ENCODE data around the gene ARL4A.

Gene ARL4A

DNA sequence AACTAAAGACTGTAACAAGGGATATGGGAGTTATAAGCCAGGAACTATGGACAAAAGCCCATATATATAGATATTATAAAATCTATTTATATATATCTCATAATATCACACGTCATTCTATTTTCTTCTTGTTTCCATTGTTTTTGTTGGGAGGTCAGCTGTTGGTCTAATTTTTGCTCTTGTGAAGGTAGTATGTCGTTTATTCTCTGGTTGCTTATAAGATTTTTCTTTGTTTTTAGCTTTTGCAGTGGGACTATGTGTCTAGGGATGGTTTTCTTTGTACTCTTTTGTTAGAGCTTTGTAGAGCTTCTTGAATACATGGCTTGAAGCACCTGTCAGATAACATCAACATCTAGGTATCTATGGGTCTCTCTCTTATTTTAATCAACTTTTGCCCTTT, 14.0 kb downstream of the ARL4A start:
- no peak for DNase-seq (ENCODE audit: low read depth in 3 of 3)

DNA sequence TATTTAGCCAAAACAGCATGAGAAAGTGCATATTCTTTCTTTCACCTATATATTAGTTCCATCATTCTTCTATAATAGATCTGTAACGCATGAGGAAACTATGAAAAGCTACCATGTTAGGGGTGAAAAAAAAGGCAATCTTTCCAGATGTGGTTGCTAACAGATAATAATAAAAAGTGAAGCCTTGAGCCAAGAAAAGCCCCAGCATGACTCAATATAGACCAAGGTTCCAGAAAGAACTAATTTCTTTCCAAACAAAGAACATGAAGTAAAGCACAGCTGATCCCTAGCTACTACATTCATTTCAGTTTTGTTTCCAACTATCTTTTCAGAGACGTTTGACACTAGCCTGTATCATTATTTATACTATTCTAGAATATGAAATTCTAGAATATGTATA, 16.4 kb downstream of the ARL4A start:
- DNase-seq (ENCODE audit: low read depth in 3 of 3): no peak

DNA sequence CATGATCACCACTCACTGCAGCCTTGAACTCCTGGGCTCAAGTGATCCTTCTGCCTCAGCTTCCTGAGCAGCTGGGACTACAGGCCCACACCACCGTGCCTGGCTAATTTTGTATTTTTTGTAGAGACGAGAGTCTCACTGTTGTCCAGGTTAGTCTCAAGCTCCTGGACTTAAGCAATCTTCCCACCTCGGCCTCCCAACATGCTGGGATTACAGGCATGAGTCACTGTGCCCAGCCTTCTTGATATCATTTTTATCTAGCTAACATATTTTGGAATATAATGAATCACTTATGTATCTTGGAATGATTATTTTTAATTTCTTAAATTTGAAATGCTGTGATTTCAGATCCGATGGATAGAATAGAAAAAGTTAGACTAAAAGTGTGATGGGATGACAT, 18.4 kb downstream of the ARL4A start:
- DNase-seq (ENCODE audit: low read depth in 3 of 3): no peak

DNA sequence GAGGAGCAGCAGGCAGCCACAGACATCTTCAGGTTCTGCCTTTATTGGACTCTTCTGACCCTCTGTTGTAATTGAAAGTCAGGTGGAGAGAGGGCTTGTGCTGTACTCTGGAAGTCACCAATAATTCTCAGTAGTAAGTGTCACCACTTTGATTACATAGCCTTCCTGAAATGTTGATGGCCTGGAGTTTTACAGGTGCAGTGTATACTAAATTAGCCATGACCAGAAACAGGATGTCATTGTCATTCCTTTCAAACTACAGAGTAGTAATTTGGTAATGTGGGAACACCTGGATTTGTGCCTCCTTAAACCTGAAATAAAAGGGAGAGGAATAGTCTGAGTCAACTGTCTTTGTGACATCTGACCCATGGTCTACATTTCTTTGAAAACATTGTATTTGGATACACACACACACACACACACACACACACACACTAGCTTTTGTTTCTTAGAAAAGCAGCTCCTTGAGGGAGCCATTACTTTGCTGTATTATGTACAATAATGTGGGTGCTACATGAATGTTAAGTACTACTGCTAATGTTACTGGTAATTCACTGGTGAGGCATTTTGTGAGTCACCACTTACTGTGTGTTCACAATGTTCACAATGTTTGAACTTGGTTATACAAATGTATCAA, 19.6 kb downstream of the ARL4A start:
- no peak for DNase-seq (ENCODE audit: low read depth in 3 of 3)

DNA sequence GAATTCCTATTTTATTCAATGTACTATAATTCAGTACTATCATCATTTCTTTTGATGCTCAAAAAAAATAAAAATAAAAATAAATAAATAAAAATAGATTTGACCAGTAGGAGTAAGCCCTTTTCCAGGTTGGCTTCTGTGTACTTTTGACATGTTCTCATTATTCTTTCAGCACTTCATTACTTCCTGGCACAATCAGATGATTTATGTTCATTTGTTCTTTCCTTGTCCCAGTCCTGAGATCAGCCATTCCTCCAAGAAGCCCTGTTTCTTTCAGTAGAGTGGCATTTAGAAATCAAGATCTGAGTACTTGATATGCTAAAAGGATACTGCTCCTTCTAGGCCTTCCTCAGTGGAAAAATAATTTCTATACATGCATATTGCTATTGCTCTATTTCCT, 20.9 kb downstream of the ARL4A start:
- no peak for DNase-seq (ENCODE audit: low read depth in 3 of 3)

DNA sequence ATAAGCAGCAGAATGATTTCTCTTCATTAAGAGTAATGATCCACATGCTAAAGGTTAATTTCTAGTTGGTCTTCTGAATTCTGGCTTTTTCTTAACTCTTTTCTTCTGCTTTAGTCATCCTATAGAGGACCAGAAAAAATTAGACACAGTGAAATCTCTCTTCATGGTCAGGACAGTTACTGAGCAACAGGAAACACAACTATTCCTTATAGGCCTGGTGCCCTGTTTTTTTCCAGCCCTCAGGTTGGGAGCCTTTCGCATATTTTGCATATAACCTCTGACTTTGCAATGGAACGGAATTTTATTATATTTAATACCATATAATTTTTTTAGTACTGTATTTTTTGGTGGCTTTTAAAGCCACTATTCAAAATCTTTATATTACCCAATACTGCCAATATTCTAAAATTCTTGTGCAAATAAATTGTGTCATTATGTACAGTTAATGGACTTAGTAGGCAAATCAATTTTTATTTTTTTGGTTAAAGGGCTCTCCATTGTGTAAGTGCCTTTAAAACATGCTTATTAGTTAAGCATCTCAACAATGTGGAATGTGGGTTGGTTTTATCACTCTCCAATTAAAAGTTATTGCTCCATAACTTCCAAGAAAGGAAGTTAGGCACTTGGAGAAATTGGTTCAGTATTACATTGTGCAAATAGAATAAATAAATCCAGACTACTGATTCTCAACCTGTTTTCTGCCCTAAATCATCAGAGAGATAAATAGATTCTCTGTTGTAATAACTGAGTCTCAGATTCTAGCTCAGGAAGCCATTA, 22.5 kb downstream of the ARL4A start:
- no peak for DNase-seq (ENCODE audit: low read depth in 3 of 3)

DNA sequence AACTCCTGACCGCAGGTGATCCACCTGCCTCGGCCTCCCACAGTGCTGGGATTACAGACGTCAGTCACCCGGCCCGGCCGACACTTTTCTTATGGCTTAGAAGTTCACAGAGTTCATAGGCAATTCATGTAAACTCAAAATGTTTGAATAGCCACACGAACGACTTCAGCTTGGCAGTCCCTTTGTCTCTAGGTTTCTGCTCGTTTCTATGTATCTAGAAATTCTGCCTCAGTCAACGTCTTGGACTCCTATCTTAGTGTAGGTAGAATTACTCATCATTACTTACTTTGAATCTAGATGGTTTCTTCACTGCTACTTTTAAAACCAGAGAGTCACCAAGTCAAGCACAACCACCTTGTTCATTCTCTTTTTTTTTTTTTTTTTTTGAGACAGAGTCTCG, 23.7 kb downstream of the ARL4A start:
- DNase-seq (ENCODE audit: low read depth in 3 of 3): no peak

DNA sequence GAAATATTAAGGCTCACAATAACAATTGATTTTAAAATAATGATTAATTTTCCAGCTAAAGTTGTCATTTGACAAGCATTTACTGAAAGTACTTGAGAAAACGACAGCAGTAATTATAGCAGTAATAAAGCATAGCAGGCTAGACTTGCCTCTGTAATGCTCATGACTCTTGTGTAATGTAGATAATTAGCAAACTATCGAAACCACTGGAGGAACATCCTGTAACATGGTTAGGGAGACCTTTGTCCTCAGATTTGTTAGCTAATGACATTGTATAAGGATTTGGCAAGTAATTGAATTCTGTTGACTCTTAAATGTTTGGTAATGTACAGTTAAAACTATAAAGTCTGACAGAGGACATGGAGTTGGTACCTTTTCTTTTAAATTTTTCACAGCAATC, 24.8 kb downstream of the ARL4A start:
- DNase-seq (ENCODE audit: low read depth in 3 of 3): no peak

DNA sequence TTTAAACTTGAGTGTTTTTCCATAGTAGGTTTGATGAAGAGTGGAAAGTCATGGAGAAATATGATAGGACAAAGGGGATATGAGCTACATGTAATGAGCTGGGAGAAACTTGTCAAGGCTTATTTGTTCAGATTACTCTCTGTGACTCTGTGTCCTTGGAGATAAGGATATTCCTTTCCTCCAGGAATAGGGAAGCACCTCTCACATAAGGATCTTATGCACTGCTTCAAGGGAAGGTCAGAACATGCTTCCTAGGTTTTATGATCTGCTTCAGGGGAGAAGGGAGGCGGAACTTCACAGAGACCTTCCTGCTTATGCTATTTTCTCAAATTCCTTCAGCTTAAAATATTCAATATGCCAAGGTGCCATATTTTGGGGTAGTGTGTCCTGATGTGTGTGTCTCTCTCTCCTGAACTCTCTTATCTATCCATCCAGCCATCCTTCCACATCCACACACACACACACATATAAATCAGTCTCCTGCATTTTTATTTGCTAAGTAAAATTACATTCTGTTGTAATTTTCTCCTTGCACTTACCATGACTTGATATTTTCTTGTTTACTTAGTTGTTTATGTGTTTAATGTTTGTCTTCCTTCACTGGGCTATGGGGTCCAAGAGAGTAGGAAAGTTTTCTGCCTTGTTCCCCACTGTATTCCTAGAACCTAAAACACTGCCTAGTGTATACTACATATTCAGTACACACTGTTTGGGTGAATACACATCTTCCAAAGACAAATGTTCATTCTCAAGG, 26.4 kb downstream of the ARL4A start:
- no peak for DNase-seq (ENCODE audit: low read depth in 3 of 3)

DNA sequence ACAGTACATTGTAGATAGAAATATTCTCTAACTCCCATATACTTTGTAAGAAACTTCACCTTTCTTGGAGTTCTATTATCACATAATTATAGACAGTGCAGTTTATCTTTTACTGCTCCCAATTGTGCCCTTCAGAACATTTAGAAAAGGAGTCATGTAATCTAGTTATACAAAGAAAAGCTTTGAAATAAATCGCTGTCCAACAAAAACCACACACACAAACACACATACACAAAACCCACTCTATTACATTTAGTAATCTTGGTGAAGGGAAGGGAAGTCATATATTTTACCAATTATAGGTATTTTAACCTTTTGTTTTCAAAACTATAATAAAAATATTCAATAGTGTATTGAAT, 26.9 kb downstream of the ARL4A start:
- no peak for DNase-seq (ENCODE audit: low read depth in 3 of 3)

DNA sequence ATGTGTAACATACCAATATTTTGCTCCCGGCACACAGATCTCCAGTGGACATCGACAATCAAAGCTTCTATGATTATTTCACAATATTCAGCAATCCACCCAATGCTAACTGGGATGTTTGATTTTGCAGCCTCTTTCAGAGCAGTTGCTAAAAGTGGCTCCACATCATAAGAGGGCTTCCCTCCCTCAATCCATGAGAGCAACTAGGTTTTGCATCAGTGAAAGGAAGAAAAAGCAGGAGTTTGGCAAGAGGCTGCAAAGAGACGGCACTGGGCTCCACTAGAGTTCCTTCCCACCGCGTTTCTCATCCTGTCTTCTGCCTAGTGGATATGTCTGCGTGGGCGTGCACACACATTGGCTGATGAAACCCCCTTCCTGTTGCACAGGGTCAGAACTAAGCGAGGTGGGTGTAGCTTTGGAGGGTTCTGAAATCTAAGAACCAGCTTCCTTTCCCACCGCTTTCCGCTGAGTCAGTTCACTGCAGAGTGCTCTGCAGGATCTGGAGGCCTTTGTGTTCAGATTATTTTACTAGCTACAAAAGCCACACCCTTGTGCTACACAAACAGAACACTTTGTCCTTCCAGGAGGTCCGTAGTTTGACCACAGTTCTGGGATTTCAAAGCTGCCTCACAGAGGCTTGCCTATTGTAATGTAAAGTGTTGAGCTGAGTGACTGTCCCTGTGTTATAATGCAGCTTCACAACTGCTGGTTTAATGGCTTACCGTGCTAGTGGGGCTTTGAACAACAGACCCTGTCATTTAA, 28.1 kb downstream of the ARL4A start:
- DNase-seq (ENCODE audit: low read depth in 3 of 3): peak in 2 of 3 donors; percentile 3 to 4

DNA sequence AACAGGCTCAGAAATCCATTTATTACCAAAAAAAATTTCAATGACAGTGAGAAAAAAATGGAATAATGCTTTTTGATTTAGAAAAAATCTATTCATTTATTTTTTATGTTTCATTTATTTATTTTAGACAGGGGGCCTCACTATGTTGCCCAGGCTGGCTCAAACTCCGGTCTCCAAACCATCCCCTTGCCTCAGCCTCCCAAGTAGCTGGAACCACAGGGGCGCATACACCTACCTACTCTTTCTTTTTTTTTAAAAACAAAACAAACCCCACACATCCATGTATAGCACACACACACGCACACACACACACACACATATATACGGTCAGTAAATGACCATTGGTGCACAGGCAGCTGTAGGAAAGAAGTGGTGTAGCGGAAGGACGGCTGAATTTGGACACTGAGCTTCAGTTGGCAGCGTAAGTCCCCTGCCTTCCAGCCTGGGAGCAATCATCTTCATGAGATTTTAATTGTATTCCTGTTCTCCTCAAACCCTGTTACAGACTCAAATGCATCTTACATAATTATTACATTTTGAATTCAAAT, 28.8 kb downstream of the ARL4A start:
- no peak for DNase-seq (ENCODE audit: low read depth in 3 of 3)

DNA sequence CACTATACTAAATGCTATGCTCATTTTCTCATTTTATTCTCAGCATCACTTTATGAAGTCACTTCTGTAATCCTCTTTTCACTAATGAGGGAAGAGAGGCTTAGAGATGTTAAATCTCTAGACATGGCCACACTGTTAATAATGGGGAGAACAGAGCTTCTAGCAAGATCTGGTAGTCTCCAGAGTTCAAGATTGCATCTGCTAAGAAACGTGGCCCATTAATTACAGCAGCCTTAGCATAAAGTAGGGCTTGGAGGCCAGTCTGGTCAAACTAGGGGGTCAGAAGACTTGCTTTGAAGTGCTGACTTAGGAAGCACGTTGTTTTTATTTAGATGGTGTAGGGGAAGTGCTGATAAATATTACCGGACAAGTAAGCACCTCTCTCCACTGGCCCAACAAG, 29.3 kb downstream of the ARL4A start:
- DNase-seq (ENCODE audit: low read depth in 3 of 3): no peak

DNA sequence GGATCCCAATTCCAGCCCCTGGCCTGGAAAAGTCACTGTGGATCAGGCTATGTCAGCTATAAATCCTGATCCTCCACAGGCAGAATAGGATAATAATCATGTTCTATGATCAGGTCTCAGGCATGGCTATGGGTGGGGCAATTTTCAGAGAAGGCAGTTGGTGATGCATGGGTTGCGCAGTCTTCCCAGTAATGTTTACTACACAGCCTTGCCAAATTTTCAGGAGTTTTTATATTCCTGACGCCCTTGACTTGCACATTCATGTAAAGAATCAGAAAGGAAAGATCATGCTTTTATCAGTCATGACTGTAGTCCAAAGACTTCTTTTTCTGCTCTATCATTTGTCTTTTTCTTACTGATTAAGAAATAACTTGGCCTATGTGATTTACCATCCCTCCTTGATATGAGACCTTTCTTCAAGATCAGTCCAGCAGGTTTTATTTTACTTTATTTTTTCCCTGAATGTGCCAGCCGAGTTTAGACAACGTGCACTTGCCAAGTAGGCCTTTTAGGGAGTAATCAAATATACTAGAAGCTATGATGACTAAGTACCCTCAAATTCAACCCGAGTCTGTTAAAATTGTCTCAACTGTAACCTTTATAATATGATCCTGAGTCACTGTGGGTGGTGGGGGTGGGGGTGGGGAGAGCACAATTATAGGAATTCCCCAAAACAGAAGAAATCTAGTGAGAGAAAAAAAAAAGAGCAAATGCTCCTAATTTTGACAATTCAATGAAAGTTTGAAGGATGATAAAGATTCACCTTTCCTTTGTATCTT, 31.9 kb downstream of the ARL4A start:
- DNase-seq (ENCODE audit: low read depth in 3 of 3): no peak

DNA sequence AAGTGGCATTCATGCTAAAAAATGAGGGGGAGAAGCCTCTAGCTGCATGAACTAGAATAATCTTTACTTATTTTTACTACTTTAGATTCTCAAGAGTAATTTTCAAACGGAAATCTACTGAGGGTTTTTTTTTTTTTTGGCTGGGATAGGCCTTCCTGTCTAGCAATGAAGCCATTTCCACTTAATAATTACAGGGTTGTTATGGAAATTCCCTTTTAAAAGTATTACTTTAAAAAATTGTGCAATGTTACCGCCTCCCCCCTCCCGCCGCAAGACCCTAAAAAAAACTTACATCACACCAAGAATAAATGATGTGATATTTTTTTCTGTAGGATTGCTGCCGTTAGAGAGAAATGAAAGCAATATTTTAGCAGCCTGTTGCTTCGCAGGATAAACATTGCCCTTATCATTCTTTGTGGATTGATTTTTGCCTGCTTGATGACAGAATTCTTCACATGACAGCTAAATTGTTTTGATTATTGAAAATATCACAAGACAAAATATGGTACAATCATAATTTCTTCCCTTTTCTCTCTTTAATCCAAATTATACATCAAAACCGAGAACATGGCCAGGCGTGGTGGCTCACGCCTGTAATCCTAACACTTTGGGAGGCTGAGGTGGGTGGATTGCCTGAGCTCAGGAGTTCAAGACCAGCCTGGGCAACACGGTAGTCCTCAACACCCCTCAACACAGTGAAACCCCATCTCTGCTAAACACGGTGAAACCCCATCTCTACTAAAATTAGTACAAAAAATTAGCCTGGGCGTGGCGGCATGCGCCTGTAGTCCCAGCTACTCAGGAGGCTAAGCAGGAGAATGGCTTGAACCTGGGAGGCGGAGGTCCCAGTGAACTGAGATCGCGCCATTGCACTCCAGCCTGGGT, 32.8 kb downstream of the ARL4A start:
- no peak for DNase-seq (ENCODE audit: low read depth in 3 of 3)

DNA sequence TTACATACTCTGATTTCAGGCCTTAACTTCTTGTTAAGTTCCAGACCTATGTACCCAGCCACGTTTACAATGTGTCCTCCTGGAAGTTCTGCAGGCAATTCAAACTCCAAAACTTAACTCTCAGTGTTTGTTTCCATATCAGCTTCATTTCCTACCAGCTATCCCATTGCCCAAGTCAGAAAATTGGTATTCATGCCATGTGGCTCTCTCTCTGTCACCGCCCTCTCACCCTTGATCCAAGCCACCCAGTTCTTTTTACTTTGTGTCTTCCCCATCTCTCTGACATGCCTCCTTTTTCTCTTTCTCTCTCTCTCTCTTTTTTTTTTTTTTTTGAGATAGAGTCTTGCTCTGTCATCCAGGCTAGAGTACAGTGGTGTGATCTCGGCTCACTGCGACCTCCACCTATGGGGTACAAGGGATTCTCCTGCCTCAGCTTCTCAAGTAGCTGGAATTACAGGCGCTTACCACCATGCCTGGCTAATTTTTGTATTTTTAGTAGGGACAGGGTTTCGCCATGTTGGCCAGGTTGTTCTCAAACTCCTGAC, 33.9 kb downstream of the ARL4A start:
- DNase-seq (ENCODE audit: low read depth in 3 of 3): no peak

DNA sequence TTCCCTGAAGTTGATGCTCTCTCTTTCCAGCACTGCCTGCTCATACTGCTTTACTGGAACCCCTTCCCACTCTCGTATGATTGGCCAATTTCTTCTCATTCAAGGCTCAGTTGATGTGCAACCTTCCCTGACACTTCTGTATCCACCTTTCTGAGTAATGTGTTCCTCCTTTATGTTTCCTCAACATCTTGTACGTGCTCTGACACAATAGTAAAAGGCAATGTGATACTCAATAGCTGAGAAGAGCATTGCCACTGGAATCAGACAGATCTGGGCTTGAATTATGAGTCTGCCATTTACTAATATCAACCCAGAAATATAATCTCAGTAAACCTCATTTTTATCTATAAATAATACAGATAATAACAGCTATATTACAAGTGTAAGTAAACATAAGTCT, 34.7 kb downstream of the ARL4A start:
- no peak for DNase-seq (ENCODE audit: low read depth in 3 of 3)

DNA sequence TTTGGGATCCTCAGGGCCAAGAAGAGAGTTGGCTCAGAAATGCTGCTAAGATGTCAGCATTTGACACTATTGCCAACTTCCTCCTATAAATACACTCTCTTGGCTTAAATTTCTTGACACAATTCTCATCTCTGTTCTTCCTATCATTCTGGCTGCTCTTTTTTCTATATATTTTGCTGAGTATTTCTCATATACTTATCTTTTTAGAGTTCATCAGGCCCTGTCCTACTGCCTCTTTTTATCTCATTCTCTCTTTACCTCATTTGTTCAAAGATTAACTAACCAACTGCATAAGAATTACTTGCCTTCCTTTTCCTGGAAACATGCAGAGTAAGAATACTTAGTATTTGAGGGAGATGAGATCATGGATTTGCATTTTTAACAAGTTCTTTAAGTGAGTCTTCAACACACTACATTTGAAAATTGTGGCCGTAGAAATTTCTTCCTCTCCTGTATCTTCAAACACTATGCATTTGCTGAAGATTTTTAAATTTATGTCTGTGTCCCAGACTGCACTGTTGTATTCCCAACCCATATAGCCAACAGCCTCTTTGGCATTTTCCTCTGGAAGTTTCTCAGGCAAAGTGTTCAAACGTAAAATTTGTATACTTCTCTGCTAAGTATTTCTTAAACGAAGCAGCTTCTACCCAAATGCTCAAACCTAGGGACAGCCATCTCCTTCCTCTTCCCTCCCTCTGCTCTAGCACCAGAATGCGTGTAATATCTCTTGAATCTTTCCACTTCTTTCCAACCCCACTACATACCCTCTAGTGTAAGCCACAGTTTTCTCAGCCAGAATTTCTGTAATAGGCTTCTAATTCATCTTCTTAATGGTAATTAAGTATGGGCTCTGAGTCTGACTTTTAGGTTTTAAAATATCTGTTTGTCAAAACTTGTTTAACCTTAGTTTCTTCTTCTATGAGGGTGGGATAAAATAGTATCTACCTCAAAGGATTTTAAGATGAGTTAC, 35.5 kb downstream of the ARL4A start:
- DNase-seq (ENCODE audit: low read depth in 3 of 3): no peak
